AG09309 (cell line): Measurements from ENCODE around the gene B3GAT1.

Experiments
- DNase-seq: peaks from one replicate; pipeline ENCODE4 v3.0.0-alpha.2; 2010; ENCODE audit warnings: low read depth
- H3K4me3 ChIP-seq: 2 replicates; pipeline ENCODE4 v1.5.1; 2011; ENCODE audit warnings: mild to moderate bottlenecking, low read depth, low read length, moderate library complexity; ENCODE audit not compliant: control insufficient read depth
- CTCF ChIP-seq: IDR thresholded peaks from 2 replicates; pipeline ENCODE4 v1.5.1; 2011; ENCODE audit warnings: mild to moderate bottlenecking, low read depth, low read length, inconsistent platforms; ENCODE audit not compliant: insufficient read depth, control insufficient read depth; ENCODE audit errors: missing control alignments

The B3GAT1 gene

GRCh38 chr11:134405436-134405835, 6.6 kb downstream of the B3GAT1 start:
- DNase-seq: no peak
- H3K4me3 ChIP-seq: no peak overlapping the region
- no peak for TF ChIP-seq CTCF

GRCh38 chr11:134404575-134405341, 7.3 kb downstream of the B3GAT1 start:
- no peak for TF ChIP-seq CTCF
- DNase-seq: no peak
- H3K4me3 ChIP-seq: no peak overlapping the region

GRCh38 chr11:134402910-134403309, 9.1 kb downstream of the B3GAT1 start:
- no peak for TF ChIP-seq CTCF
- DNase-seq: no peak
- no peak overlapping the region for H3K4me3 ChIP-seq

GRCh38 chr11:134401825-134402809, 9.9 kb downstream of the B3GAT1 start:
- no peak for DNase-seq
- no peak overlapping the region for H3K4me3 ChIP-seq
- no peak for TF ChIP-seq CTCF

- no peak for TF ChIP-seq CTCF
- no peak for DNase-seq
- H3K4me3 ChIP-seq: no peak overlapping the region
Measured at GRCh38 chr11:134399996-134400395, 12.0 kb downstream of the B3GAT1 start.

- no peak for TF ChIP-seq CTCF
- no peak for DNase-seq
- no peak overlapping the region for H3K4me3 ChIP-seq
Measured at GRCh38 chr11:134399293-134399654, 12.8 kb downstream of the B3GAT1 start.
